GM12891 (cell line): ENCODE results near the gene ERGIC1.

Experiments
- DNase-seq: peaks from one replicate; pipeline ENCODE4 v3.0.0; 2011; ENCODE audit warnings: low spot score; ENCODE audit not compliant: insufficient read length
- FAIRE-seq: peaks from 2 replicates; lab custom pipeline; 2011; peaks lifted over from hg19 to GRCh38; lab: Jason Lieb, UNC
- PAX5 ChIP-seq: IDR thresholded peaks from 2 replicates; pipeline ENCODE4 v1.6.1; 2011; ENCODE audit warnings: low read length, moderate library complexity, mild to moderate bottlenecking; ENCODE audit not compliant: insufficient read depth, severe bottlenecking
- POLR2A ChIP-seq: IDR thresholded peaks from 2 replicates; pipeline ENCODE4 v1.6.1; 2011; ENCODE audit warnings: low read depth, low read length, control low read depth
- POLR2AphosphoS5 ChIP-seq: IDR thresholded peaks from 2 replicates; pipeline ENCODE4 v1.6.1; 2011; ENCODE audit warnings: low read depth, low read length, control low read depth
- POU2F2 ChIP-seq: IDR thresholded peaks from 2 replicates; pipeline ENCODE4 v1.6.1; 2011; ENCODE audit warnings: low read depth, mild to moderate bottlenecking, control low read depth, low read length, moderate library complexity
- SPI1 ChIP-seq: IDR thresholded peaks from 2 replicates; pipeline ENCODE4 v1.6.1; 2011; ENCODE audit warnings: low read depth, low read length, control low read depth
- TAF1 ChIP-seq: IDR thresholded peaks from 2 replicates; pipeline ENCODE4 v1.6.1; 2011; ENCODE audit warnings: low read depth, low read length, control low read depth

The ERGIC1 gene

DNA sequence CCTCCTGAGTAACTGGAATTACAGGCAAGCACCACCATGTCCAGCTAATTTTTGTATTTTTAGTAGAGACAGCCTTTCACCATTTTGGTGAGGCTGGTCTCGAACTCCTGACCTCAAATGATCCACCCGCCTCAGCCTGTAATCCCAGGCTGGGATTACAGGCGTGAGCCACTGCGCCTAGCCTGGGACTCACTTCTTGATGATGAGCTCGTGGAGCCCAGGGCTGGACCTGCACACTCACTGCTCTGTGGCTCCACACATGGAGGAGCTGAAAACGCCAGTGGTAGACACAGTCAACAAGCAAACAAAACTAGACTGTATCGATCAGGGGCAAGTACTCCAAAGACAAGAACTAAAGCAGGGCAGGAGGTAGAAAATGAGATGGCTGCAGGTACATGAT lies 65.4 kb downstream of the ERGIC1 start:
- FAIRE-seq, result no peak
- TF ChIP-seq SPI1 (no peak), POLR2A (no peak), POLR2AphosphoS5 (no peak), TAF1 (no peak), PAX5 (no peak), POU2F2 (no peak)
- DNase-seq, result no peak

DNA sequence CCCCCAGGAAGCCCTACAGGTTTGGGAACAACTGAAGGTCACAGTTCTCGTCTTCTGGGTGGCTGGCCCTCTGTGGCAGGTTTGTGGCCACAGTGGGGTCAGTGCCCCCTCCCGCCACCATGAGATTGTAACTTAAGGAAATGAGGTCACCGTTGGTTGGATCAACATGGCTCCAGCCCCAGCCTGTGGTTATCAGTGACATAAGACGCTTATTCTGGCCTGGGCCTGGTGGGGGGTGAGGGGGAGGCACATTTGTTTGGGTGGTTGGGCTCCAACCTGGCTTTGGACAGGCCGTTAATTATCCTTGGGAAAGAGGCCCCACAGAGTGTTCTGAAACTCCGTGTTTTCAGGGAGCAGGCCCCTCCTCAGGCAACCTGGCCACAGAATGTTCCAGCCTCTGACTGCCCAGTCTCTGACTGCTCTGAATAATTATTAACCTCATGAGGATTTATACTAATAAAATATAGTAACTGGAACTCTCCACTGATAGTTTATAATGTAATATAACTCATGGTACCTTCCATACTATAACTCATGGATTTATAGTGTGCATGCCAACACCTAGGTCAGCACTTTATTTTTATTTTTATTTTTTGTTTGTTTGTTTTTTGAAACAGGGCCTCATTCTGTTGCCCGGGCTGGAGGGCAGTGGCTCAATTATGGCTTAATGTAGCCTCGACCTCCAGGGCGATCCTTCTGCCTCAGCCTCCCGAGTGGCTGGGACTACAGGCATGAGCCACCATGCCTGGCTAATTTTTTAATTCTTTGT lies 67.1 kb downstream of the ERGIC1 start:
- TF ChIP-seq POLR2AphosphoS5, result no peak
- no peak for TF ChIP-seq TAF1
- TF ChIP-seq SPI1, result no peak
- no peak for TF ChIP-seq PAX5
- TF ChIP-seq POU2F2, result no peak
- no peak for TF ChIP-seq POLR2A
- DNase-seq (no peak), FAIRE-seq (no peak)

- FAIRE-seq, result no peak
- no peak for TF ChIP-seq TAF1
- TF ChIP-seq PAX5, result no peak
- no peak for TF ChIP-seq POLR2AphosphoS5
- TF ChIP-seq POLR2A, result no peak
- TF ChIP-seq SPI1, result no peak
- TF ChIP-seq POU2F2, result no peak
Measured at GRCh38 chr5:172901788-172902496, 67.9 kb downstream of the ERGIC1 start.

GRCh38 chr5:172902497-172903472 lies 68.7 kb downstream of the ERGIC1 start:
- FAIRE-seq (no peak), DNase-seq (no peak)
- TF ChIP-seq PAX5 (no peak), POLR2A (no peak), POLR2AphosphoS5 (no peak), POU2F2 (no peak), TAF1 (no peak), SPI1 (no peak)

More at GRCh38 chr5:172901788-172902496, 67.9 kb downstream of the ERGIC1 start:
- no peak for DNase-seq

DNA sequence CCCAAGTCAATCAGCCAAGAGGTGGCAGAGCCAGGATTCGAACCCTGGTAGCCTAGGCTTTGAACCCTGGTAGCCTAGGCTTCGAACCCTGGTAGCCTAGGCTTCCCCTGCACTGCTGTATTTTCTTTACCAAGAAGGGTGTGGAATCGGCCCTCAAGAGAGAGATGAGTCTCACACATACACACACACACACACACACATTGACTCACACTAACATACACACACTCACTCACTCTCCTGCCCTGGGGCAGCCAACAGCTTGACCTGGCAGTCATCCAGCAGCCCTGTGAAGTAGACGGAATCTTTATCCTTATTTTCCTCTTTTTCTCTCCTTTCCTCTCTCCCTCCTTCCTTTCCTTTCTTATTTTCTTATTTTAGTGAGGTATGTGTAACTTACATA lies 69.7 kb downstream of the ERGIC1 start:
- DNase-seq (no peak), FAIRE-seq (no peak)
- TF ChIP-seq POLR2AphosphoS5, result no peak
- no peak for TF ChIP-seq PAX5

GRCh38 chr5:172904312-172904642 lies 70.2 kb downstream of the ERGIC1 start:
- TF ChIP-seq SPI1 (no peak), POLR2A (no peak), POU2F2 (no peak), PAX5 (no peak), POLR2AphosphoS5 (no peak), TAF1 (no peak)
- DNase-seq (no peak), FAIRE-seq (no peak)

GRCh38 chr5:172904643-172905345 lies 70.7 kb downstream of the ERGIC1 start:
- DNase-seq, result no peak
- no peak for FAIRE-seq

DNA sequence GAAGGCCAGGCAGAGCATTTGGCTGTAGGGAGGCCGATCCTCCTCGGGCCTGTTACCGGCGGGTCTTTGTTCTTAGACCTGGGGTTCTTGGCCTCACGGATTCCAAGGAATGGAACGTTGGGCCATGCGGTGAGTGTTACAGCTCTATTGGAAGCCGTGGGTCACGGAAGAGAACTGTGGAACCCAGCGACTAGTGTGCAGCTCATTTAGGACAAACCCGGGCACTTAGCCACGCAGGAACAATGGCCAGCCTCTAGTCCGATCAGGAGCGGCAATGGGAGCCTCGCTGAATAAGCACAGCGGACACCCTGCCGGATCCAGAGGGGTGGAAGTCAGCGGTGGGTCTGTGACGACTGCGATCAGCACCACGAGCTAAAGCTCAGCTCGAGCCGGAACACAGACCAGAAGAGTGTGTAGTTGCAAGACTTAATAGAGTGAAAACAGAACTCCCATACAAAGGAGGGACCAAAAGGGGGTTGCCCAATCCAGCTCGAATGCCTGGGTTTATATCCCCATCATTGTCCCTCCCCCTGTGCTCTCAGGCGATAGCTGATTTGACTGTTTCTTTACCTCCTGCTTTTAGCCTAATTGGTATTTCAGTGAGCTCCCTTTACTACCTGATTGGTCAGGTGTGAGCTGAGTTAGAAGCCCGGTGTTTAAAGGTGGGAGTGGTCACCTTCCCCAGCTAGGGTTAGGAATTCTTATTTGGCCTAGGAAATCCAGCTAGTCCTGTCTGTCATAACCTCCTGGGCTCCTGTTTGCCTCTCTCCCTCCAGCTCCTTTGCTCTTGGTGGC lies 71.5 kb downstream of the ERGIC1 start:
- FAIRE-seq (no peak), DNase-seq (no peak)
- TF ChIP-seq SPI1, result no peak
- no peak for TF ChIP-seq PAX5
- TF ChIP-seq POU2F2, result no peak
- no peak for TF ChIP-seq TAF1
- TF ChIP-seq POLR2AphosphoS5, result no peak
- no peak for TF ChIP-seq POLR2A

More at GRCh38 chr5:172904643-172905345, 70.7 kb downstream of the ERGIC1 start:
- TF ChIP-seq SPI1 (no peak), PAX5 (no peak), POU2F2 (no peak), POLR2AphosphoS5 (no peak), TAF1 (no peak), POLR2A (no peak)
